Measurements from ENCODE around the gene DNAAF9.

GRCh38 chr20:3405696-3406358 is 1.6 kb downstream of the DNAAF9 start:
- no peak for TF ChIP-seq EP300 (IDR thresholded peaks at IDR 0.05)
- no peak for TF ChIP-seq POLR2A (IDR thresholded peaks at IDR 0.05)

Measured in sigmoid colon (tissue), 4 donors.